ENCODE results near the gene SLC49A4.
A peak's percentile ranks its signal among the peaks of the same experiment; 100 is the strongest.

Gene SLC49A4

GRCh38 chr3:122816587-122816986 lies 21.7 kb downstream of the SLC49A4 start:
- H2AK5ac ChIP-seq (ENCODE audit: low read length), result no peak overlapping the region
- H3K18ac ChIP-seq (ENCODE audit: low read length), result no peak overlapping the region
- no peak overlapping the region for H3K23ac ChIP-seq (ENCODE audit: low read length)
- H3K4ac ChIP-seq (ENCODE audit: low read depth, low read length), result no peak overlapping the region
- no CpG with 5 or more reads among the region's 2 CpGs for WGBS (ENCODE audit: extremely low coverage, insufficient coverage, insufficient read length)
- H4K91ac ChIP-seq (ENCODE audit: low read depth, low read length), result no peak overlapping the region
- no peaks in the 10 kb centered on the region for H3K36me3 ChIP-seq (ENCODE audit: control insufficient read depth in 1 of 2, insufficient read depth in 2 of 2, low read length in 2 of 2)
- no peak overlapping the region for H3K4me2 ChIP-seq (ENCODE audit: low read length)
- no peak overlapping the region for H3K9ac ChIP-seq (ENCODE audit: low read length)
- no peak overlapping the region for H2BK12ac ChIP-seq (ENCODE audit: low read length)
- no peak overlapping the region for H3K4me3 ChIP-seq (ENCODE audit: low read depth, low read length)
- H3K79me1 ChIP-seq (ENCODE audit: low read length), result no peaks in the 10 kb centered on the region
- no peaks in the 10 kb centered on the region for H3K79me2 ChIP-seq (ENCODE audit: control insufficient read depth, insufficient read depth, low read length, poor library complexity)
- peaks cover 2% of the 10 kb centered on the region for H3K9me3 ChIP-seq (ENCODE audit: insufficient read depth, low read depth, low read length)
- no peaks in the 10 kb centered on the region for H3K4me1 ChIP-seq (ENCODE audit: control insufficient read depth in 1 of 2, insufficient read depth in 2 of 2, low read length in 2 of 2)
- no peak overlapping the region for H2BK120ac ChIP-seq (ENCODE audit: insufficient read depth, low read length, poor library complexity)
- no peak overlapping the region for H2BK5ac ChIP-seq (ENCODE audit: low read depth, low read length, poor library complexity)
- H4K12ac ChIP-seq (ENCODE audit: low read depth, low read length), result no peak overlapping the region
- H3K27ac ChIP-seq (ENCODE audit: low read depth, low read length), result no peak overlapping the region
- H2AFZ ChIP-seq (ENCODE audit: insufficient read depth, low read length, poor library complexity), result no peak overlapping the region
- no peak overlapping the region for H3K14ac ChIP-seq (ENCODE audit: low read length)
- H4K8ac ChIP-seq (ENCODE audit: low read depth, low read length), result no peak overlapping the region
- H3K27me3 ChIP-seq (ENCODE audit: insufficient read depth, low read length), result no peaks in the 10 kb centered on the region
- no peak for DNase-seq

GRCh38 chr3:122824465-122825381 lies 29.9 kb downstream of the SLC49A4 start:
- no peak overlapping the region for H4K12ac ChIP-seq (ENCODE audit: low read depth, low read length)
- H3K36me3 ChIP-seq (ENCODE audit: control insufficient read depth in 1 of 2, insufficient read depth in 2 of 2, low read length in 2 of 2), result peaks cover 2 to 3% of the 10 kb centered on the region in 2 experiments
- no peak overlapping the region for H2BK12ac ChIP-seq (ENCODE audit: low read length)
- no peak overlapping the region for H3K4ac ChIP-seq (ENCODE audit: low read depth, low read length)
- H3K4me2 ChIP-seq (ENCODE audit: low read length), result no peak overlapping the region
- H3K9ac ChIP-seq (ENCODE audit: low read length), result no peak overlapping the region
- no peaks in the 10 kb centered on the region for H3K79me2 ChIP-seq (ENCODE audit: control insufficient read depth, insufficient read depth, low read length, poor library complexity)
- H3K27ac ChIP-seq (ENCODE audit: low read depth, low read length), result no peak overlapping the region
- no peaks in the 10 kb centered on the region for H3K4me1 ChIP-seq (ENCODE audit: control insufficient read depth in 1 of 2, insufficient read depth in 2 of 2, low read length in 2 of 2)
- H2BK120ac ChIP-seq (ENCODE audit: insufficient read depth, low read length, poor library complexity), result no peak overlapping the region
- no peaks in the 10 kb centered on the region for H3K79me1 ChIP-seq (ENCODE audit: low read length)
- no peak overlapping the region for H2AK5ac ChIP-seq (ENCODE audit: low read length)
- peak in 1 of 2 donors; percentile 11 for DNase-seq
- no peak overlapping the region for H4K8ac ChIP-seq (ENCODE audit: low read depth, low read length)
- WGBS (ENCODE audit: extremely low coverage, insufficient coverage, insufficient read length), result no CpG with 5 or more reads among the region's 7 CpGs
- H2AFZ ChIP-seq (ENCODE audit: insufficient read depth, low read length, poor library complexity), result no peak overlapping the region
- no peak overlapping the region for H3K23ac ChIP-seq (ENCODE audit: low read length)
- no peak overlapping the region for H3K18ac ChIP-seq (ENCODE audit: low read length)
- no peaks in the 10 kb centered on the region for H3K27me3 ChIP-seq (ENCODE audit: insufficient read depth, low read length)
- H2BK5ac ChIP-seq (ENCODE audit: low read depth, low read length, poor library complexity), result no peak overlapping the region
- peaks cover 2% of the 10 kb centered on the region for H3K9me3 ChIP-seq (ENCODE audit: insufficient read depth, low read depth, low read length)
- H3K14ac ChIP-seq (ENCODE audit: low read length), result no peak overlapping the region
- H3K4me3 ChIP-seq (ENCODE audit: low read depth, low read length), result no peak overlapping the region
- H4K91ac ChIP-seq (ENCODE audit: low read depth, low read length), result no peak overlapping the region

- Histone ChIP-seq H2BK12ac (ENCODE audit: low read length) (no peak overlapping the region), H2AK5ac (ENCODE audit: low read length) (no peak overlapping the region), H2BK5ac (ENCODE audit: low read depth, low read length, poor library complexity) (no peak overlapping the region), H4K12ac (ENCODE audit: low read depth, low read length) (no peak overlapping the region), H3K4me2 (ENCODE audit: low read length) (no peak overlapping the region), H2AFZ (ENCODE audit: insufficient read depth, low read length, poor library complexity) (no peak overlapping the region), H3K27ac (ENCODE audit: low read depth, low read length) (no peak overlapping the region), H4K8ac (ENCODE audit: low read depth, low read length) (no peak overlapping the region), H3K79me2 (ENCODE audit: control insufficient read depth, insufficient read depth, low read length, poor library complexity) (no peaks in the 10 kb centered on the region), H3K27me3 (ENCODE audit: insufficient read depth, low read length) (no peaks in the 10 kb centered on the region), H2BK120ac (ENCODE audit: insufficient read depth, low read length, poor library complexity) (no peak overlapping the region), H3K4ac (ENCODE audit: low read depth, low read length) (no peak overlapping the region), H3K79me1 (ENCODE audit: low read length) (no peaks in the 10 kb centered on the region), H4K91ac (ENCODE audit: low read depth, low read length) (no peak overlapping the region), H3K23ac (ENCODE audit: low read length) (no peak overlapping the region), H3K4me3 (ENCODE audit: low read depth, low read length) (no peak overlapping the region), H3K4me1 (ENCODE audit: control insufficient read depth in 1 of 2, insufficient read depth in 2 of 2, low read length in 2 of 2) (no peaks in the 10 kb centered on the region), H3K9ac (ENCODE audit: low read length) (no peak overlapping the region), H3K36me3 (ENCODE audit: control insufficient read depth in 1 of 2, insufficient read depth in 2 of 2, low read length in 2 of 2) (peaks cover 2 to 3% of the 10 kb centered on the region in 2 experiments), H3K9me3 (ENCODE audit: insufficient read depth, low read depth, low read length) (peaks cover 1% of the 10 kb centered on the region), H3K18ac (ENCODE audit: low read length) (no peak overlapping the region), H3K14ac (ENCODE audit: low read length) (no peak overlapping the region)
- DNase-seq, result peak in 1 of 2 donors; percentile 6
- WGBS (ENCODE audit: extremely low coverage, insufficient coverage, insufficient read length), result no CpG with 5 or more reads among the region's 4 CpGs
Measured at GRCh38 chr3:122825460-122825859, 30.6 kb downstream of the SLC49A4 start.

GRCh38 chr3:122826278-122826677 lies 31.4 kb downstream of the SLC49A4 start:
- no peak for DNase-seq
- H3K9ac ChIP-seq (ENCODE audit: low read length), result no peak overlapping the region
- H3K14ac ChIP-seq (ENCODE audit: low read length), result no peak overlapping the region
- H2BK120ac ChIP-seq (ENCODE audit: insufficient read depth, low read length, poor library complexity), result no peak overlapping the region
- no peaks in the 10 kb centered on the region for H3K79me1 ChIP-seq (ENCODE audit: low read length)
- H3K9me3 ChIP-seq (ENCODE audit: insufficient read depth, low read depth, low read length), result no peaks in the 10 kb centered on the region
- H3K36me3 ChIP-seq (ENCODE audit: control insufficient read depth in 1 of 2, insufficient read depth in 2 of 2, low read length in 2 of 2), result peaks cover 2 to 3% of the 10 kb centered on the region in 2 experiments
- H3K4ac ChIP-seq (ENCODE audit: low read depth, low read length), result no peak overlapping the region
- H3K4me3 ChIP-seq (ENCODE audit: low read depth, low read length), result no peak overlapping the region
- H3K23ac ChIP-seq (ENCODE audit: low read length), result no peak overlapping the region
- no peaks in the 10 kb centered on the region for H3K4me1 ChIP-seq (ENCODE audit: control insufficient read depth in 1 of 2, insufficient read depth in 2 of 2, low read length in 2 of 2)
- H2AFZ ChIP-seq (ENCODE audit: insufficient read depth, low read length, poor library complexity), result no peak overlapping the region
- H3K18ac ChIP-seq (ENCODE audit: low read length), result no peak overlapping the region
- no peak overlapping the region for H2BK5ac ChIP-seq (ENCODE audit: low read depth, low read length, poor library complexity)
- H3K27ac ChIP-seq (ENCODE audit: low read depth, low read length), result no peak overlapping the region
- H4K91ac ChIP-seq (ENCODE audit: low read depth, low read length), result no peak overlapping the region
- no peak overlapping the region for H4K12ac ChIP-seq (ENCODE audit: low read depth, low read length)
- no peak overlapping the region for H4K8ac ChIP-seq (ENCODE audit: low read depth, low read length)
- H2AK5ac ChIP-seq (ENCODE audit: low read length), result no peak overlapping the region
- H2BK12ac ChIP-seq (ENCODE audit: low read length), result no peak overlapping the region
- no peak overlapping the region for H3K4me2 ChIP-seq (ENCODE audit: low read length)
- no peaks in the 10 kb centered on the region for H3K79me2 ChIP-seq (ENCODE audit: control insufficient read depth, insufficient read depth, low read length, poor library complexity)
- WGBS (ENCODE audit: extremely low coverage, insufficient coverage, insufficient read length), result no CpG with 5 or more reads among the region's 1 CpG
- H3K27me3 ChIP-seq (ENCODE audit: insufficient read depth, low read length), result no peaks in the 10 kb centered on the region

Measured in trophoblast cell (in vitro differentiated cells and primary cell).